Endothelial cell of hepatic sinusoid (primary cell): ENCODE results near the gene TNIK.

Source experiments
- in situ Hi-C: cut with HindIII; loops from 2 replicates; pipeline ENCODE4 v1.10.0; 2017; ENCODE audit warnings: low sequenced_read_pairs

Gene TNIK

DNA sequence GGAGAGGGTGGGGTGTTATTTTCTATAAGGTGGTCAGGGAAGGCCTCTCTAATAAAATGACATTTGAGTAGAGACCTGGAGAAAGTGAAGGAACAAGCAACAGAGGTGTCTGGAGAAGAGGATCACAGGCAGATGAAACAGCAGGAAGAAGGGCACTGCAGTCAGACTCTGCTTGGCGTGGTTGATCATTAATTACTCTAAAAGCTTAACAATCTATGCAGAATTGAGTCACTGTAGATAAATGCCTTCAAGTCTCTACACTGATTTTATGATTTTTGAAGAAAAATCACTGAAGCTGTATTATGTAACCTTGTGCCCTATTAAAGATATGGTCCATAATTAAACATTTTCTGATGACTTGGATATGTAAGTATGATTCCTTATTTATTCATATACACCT, 114.2 kb downstream of the TNIK start:
- in situ Hi-C loops = loop anchor here (5.0 kb wide), 1 partner anchor 176 kb away; no protein-coding TSS in a partner anchor

DNA sequence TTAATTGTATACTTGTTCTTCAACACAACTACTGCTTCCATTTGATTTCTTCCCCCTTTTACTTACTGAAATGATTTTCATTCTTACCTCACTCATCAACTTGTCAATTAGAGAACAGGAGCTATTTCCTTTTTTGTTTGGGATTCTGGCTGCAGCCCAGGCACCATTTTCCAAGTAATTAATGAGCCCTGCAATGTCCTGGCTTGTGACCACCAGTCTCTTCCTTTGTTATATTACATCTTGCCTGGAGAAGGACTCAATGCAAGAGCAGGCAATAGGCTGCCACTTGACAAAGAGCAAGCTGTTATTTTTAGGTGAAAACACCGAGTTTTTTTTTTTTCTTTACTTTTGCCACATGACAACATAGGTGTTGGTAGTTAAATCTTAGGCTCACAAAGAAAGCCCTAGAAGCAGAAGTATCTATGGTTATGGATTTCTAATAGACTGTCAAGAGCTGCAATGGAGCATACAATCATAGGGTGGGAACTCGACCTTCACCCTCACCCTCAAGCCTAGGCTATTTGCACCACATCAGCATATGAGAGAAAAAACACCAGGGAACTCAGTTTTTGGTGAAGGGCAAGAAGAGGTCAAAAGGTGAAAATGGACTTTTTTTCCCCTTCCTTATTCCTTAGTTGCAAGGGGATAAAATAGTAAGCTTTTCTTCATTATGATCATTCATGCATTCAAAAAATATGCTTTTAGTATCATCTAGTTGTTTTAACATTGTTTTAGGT, 114.9 kb downstream of the TNIK start:
- in situ Hi-C loops = loop anchor here (5.0 kb wide), 1 partner anchor 177 kb away; no protein-coding TSS in a partner anchor

DNA sequence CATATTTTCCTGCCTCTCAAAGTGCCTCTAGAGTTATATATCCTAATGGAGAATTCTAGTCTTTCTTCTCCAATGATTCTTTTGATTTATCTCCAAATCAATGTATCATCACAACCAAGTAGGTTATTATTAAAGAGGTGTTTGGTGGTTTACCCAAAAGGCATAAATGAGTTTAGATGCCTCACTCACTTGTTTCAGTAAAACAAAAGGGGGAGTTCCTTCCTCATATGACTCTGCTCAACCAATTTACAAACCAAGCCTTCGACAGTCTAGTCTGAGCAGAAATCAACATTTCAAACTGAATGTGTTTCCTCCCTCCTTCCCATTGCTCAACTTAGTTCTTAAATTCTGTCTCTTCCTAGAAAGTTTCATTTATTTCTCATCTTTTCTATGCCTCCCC, 116.5 kb downstream of the TNIK start:
- in situ Hi-C loops = no loop called here

DNA sequence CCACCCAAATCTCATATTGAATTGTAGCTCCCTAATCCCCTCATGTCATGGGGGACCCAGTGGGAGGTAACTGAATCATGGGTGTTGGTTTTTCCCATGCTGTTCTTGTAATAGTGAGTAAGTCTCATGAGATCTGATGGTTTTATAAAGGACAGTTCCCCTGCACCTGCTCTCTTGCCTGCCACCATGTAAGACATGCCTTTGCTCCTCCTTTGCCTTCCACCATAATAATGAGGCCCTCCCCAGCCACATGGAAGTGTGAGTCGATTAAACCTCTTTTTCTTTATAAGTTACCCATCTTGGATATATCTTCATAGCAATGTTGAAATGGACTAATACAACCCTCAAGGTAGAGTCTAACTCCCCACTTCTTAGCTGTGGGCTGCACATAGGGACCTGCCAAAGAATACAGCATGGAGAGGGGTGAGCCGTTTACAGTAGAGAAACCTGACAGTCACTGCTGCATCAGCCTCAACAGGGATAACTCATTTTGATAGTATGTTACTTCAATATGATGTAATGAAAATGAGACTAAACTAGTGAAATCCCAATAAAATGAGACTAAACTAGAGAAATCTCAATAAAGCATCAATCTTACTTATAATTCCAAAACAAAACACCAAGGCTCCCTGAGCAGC, 117.3 kb downstream of the TNIK start:
- in situ Hi-C loops = no loop called here

DNA sequence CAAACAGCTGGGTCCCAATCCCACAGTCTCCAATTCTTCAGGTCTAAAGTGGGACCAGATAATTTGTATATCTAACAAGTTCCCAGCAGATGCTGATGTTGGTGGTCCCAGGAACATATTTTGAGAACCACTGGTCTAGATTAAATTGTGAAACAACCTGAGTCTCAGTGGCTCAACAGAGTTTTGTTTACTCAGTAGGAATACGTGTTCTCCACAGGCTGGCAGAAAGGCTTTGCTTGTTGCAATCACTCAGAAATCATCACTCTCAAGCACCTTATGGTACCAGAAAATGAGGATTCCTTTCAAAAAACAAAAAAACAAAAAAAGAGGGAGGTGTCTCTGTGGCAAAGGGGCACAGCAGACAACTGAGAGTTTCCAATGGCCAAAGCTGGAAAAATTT, 118.0 kb downstream of the TNIK start:
- in situ Hi-C loops = no loop called here

DNA sequence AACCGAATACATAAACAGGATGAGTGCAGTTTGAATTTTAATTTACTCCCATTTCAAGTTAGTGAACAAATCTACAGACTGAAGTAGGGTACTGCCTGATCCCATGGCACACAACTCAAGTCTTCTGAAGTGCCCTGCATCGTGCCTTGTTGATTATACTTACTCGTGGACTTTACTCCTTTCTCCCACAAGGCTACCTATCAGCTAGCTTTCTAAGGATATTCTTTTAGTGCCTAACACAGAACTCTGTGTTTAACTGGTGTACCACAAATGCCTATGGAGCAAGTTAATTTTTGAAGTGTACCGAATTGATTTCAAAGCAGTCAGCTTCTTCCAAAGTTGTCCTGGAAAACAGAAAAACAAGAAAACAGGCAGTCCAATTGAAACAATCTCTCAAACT, 119.8 kb downstream of the TNIK start:
- in situ Hi-C loops = no loop called here

DNA sequence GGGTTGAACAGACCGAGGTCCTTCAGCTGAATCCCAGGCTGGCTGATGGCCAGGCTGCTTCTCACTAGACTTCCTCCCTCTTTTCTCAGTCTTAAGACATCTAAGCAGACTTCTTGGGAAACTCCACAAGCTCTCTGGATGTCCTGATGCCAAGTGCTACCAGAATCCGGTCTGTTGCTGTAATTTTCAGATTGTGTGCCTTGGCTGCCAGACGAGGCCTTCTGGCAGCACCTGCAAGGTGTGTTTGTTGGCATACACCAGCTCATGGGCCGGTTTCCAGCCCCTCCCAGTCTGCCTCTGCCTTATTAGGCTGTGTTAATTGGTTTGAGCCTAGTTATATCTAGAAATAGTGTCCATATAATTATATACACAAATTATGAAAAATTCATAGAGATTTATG, 120.6 kb downstream of the TNIK start:
- in situ Hi-C loops = no loop called here

DNA sequence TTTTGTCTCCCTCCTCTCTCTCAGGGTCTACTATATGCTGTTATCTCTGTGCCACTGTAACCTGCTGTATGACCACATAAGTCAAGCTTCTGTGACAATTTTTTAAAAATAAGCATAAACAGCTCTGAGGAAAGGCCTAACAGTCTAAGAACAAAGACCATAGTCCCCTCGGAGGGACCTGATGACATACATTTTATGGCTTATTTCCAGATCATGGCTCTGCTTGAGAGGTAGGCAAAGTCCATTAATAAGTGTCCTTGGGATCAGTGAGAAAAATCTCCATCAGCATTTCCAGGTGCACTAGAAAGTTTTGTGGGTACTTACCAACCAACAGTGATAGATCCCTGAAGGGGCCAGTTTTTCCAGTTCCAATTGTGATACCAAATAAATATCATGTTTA, 123.8 kb downstream of the TNIK start:
- in situ Hi-C loops = no loop called here

DNA sequence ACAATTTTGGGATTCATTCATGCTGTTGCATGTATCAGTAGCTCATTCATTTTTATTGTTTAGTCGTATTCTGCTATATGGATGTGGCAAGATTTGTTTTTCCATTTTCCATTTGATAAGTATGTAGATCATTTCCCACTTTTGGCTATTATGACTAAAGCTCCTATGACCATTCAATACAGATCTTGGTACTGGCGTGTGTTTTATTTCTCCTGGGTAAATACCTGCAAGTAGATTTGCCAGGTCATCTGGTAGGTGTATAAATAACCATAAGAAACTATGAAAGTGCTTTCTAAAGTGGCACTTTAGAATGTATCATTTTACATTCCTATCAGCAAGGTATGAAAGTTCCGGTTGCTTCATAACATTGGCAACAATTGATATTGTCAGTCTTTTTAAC, 124.6 kb downstream of the TNIK start:
- in situ Hi-C loops = no loop called here

DNA sequence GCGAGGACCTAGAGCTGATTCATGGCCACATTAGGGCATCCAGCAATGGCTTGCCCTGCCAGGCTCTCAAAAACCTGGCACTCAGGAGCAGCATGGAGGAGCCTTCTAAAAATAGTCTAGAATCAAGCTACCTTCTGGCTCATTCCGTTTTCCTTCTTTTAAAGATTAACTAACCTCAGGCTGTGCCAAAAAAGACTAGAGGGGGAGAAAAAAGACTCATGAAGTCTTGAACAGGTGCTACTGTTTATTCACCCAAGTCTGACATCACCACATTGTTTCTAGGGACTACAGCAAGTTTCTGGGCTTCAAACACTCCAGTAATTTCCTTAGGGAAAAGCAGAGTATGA, 125.8 kb downstream of the TNIK start:
- in situ Hi-C loops = no loop called here

DNA sequence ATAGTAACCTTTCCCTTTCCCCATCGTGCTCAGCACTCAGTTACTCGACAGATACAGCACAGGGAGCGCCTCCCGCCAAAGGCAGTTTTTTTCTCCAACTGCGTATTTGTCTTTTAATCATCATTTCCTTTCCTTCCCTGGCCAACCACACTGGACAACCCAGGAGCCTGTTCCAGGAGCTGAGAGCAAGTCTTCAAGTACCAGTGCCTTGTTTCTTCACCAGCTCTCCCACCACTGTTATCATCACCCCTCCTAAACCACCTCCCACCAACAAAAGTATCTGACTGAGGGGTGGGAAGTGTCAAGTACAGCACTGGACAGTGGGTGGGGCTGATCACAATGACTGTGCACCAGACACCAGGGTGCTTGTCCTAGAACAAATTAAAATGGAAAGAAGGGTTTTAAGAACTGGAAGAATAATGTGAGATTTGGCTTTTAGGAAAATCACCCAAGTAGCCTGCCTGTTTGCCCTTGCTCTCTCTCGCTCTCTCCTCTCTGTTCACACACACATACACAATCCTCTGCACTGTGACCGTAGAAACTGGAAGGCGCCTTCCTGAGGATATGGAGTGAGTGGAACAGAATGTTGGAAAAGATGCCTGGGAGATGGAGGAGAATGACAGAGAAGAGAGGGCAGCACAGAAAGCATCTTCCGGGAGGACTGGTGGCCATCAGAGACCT, 126.3 kb downstream of the TNIK start:
- in situ Hi-C loops = no loop called here

DNA sequence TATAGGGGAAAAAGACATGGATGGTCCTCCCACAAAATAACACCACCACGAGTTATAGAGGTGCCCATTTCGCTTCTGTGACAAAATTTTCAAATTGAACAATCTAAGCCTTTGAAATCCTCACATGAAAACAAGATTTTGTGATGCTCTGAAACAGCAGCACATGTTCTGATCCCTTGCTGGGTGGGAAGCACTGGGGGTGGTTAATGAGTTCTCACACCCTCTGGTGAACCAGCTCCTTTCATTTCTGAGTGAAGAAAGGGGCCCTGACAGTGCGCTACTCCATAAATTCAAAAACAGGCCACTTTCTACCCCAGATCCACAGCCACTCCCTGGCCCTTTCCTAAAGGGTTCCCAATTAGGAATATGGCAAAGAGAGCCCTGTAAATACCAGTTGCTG, 129.3 kb downstream of the TNIK start:
- in situ Hi-C loops = no loop called here

DNA sequence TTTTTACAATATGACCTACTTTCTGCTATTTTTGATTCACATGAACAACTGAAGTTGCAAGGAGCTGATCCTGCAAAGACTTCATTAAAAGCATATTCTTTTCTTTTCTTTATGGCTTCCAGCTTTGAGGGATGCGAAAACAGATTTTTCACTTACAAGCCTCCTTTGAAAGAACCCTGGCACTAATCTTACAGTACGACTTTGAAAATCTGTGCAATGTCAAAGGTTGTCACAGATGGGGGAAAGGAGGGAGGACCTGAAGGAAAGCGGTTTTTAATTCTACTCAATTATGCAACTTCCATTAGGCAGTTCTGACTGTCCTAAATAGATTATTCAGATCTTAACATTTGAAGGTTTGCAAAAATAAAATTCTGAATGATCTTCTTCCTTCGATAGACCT, 130.5 kb downstream of the TNIK start:
- in situ Hi-C loops = no loop called here

DNA sequence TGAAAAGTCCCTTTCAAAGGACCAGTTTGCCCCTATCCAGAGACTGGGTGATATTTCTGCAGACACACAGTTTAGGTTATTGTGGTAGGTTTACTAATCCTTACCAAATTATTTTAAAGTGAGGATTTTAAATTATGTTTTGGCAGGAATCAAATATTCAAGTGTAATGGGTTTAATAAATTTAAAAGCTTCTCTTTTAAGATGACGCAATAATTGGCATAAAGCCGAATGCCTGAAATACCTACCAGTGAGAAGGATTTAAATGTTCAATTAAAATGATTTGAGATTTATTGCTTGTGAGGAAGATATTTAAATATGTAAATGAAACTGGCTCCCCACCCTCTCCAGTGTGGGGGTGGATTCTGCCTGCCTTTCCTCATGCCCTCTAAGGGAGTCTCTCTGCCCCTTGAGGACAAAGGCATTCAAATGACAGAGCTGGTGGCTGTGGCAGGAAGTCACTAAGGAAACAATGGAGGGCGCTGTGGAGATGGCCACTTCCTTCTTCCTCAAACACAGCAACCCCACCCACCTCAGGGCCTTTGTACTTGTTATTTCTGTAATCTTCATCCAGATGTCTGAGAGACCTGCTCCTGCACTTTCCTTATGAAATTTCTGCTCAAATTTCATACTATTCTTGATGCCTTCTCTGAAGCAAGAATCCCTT, 131.7 kb downstream of the TNIK start:
- in situ Hi-C loops = no loop called here

DNA sequence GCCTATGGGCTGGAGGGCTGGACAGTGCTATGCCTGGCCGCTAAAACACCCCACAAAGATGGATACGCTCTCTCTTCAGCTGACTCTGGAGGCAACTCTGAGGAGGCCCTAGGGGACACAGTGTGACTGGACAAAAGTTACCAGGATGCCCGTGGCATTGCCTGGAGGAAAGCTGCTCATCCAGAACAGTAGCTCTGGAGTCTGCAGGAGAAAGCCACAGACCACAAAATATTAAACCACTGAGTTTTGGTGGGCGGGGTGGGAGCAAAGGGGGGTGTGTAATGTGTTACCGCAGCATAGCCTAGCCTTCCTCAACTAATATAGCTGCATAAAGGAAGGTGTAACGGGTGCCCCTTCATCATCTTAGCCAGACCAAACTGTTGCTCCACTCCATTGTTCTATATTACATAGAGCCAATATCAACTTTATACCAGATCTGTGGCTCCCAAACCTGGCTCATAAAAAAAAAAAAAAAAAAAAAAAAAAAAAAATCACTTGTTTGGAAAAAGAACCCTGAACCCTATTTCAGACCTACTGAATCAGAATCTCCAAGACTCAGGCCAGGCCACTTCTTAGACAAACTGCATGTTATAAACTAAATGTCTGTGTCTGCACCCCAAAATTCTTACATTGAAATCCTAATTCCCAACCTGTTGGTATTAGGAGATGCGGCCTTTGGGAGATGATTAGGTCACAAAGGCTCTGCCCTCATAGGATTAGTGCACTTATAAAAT, 132.6 kb downstream of the TNIK start:
- in situ Hi-C loops = no loop called here

DNA sequence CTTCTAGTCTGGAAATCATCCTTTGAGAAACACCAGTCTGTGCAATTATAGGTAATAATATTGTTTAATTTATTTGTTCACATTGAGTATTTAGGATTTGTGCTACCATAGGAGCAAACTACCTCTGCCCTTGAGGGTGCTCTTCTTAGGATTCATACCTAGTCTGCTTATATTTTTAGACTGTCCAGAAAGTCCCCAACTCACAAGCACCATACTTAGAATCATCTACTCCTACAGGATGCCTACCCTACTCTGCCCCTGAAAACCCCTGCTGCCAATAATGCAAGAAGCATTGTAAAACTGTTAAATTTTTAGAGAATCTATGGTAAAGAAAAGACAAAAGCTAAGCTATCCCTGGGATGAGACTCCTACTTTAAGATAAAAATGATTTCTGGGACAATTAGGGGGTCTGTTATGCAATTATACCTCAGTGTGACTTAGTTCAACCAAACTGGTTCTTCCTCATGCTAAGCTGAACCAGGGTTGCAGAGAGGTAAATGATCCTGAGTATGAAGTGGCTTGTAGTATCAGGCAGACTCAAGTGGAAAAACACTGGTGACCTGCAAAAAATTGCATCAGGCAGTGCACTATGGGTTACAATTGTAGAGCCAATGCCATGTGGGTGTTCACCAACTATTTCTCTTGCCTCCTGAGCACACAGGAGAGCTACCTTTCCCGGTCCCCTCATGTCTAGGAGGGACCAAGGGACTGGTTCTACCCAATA, 133.3 kb downstream of the TNIK start:
- in situ Hi-C loops = no loop called here

DNA sequence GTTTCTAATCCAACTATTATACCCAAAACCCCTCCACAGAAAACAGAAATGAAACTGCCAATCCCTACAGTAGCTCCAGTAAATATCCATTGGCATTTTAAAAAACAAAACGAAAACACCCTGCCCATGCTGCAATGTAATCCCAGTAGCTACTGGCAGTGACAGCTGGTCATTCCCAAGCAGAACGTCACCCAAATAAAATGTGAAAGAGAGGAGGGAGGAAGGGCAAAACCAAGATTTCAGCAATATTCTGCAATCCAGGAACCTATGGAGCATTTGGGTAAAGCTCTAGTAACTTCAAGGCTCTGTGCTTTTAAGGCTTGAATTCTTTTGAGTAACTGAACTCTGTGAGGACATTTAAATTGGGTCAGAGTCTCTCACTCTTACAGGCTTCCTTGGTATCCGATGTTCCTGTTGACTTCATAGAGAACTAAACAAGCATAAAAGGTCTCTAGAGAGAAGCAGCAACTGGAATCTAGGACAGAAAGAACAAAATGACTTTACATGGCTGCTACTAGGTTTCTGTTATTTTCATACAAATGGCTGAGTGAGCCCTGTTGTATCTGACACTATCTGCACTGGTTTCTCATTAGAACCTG, 136.2 kb downstream of the TNIK start:
- in situ Hi-C loops = loop anchor here (5.0 kb wide), 1 partner anchor 83 kb away; no protein-coding TSS in a partner anchor

DNA sequence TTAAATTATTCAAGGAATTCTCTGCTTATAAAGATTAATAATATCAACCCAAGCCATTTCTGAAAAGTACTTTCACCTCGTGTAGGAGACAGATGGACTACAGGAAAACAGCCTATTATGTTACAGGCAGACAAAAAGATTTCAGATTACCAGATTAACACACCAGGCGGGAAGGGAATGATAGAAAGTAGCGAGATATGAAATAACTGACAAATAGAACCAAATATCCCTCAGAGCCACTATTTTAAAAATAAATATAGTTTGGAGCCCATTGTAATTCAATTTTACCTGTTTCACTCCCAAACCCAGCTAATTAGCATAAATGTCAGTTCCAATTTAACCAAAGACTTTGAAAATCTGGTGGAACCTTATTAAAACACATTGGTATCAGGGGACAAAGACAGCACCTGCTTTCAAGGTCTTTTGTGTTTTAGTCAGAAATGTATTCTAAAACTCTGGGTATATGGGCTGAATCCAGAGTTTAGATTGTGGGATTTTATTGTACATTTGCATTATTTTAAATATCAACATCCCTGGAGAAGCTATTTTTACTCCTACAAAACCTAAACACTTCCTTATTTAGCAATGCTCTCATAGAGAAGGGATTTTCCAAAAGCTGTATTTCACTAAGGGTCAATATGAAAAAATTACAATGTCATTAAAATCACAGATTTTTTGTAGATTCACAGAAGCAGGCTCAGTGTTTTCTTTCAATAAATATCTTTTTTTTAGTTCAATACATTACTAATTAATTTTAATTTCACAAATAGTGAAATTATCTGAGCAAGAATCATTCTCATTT, 138.4 kb downstream of the TNIK start:
- in situ Hi-C loops = loop anchor here (5.0 kb wide), 1 partner anchor 86 kb away; no protein-coding TSS in a partner anchor
